ENCODE data around the gene PRKAR1B.

PRKAR1B gene

GRCh38 chr7:517774-518629, 209.1 kb downstream of the PRKAR1B start:
- DNase-seq: no peak

- DNase-seq: no peak
These were observed 210.2 kb downstream of the PRKAR1B start for GRCh38 chr7:516606-517456.

DNA sequence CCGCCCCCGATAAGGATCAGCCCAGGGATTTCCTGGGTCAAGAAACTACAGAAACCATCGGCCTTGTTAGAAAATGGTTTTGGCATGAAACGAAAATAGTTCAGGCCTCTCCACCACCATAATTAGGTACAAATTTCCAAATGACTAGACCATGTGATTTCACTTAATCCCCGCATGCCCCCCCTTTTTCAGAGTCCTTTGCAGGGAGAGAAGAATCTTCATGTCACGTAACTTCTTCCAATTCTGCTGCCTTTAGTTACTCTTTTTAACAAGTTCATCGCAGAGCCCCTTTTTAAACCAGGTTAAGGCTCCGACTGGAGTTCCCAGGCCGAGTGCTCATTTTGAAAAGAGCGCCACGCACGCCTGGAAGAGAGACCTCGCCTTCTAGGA, 210.9 kb downstream of the PRKAR1B start:
- DNase-seq: no peak

- DNase-seq: no peak
These were observed 211.5 kb downstream of the PRKAR1B start for GRCh38 chr7:515628-516027.

DNA sequence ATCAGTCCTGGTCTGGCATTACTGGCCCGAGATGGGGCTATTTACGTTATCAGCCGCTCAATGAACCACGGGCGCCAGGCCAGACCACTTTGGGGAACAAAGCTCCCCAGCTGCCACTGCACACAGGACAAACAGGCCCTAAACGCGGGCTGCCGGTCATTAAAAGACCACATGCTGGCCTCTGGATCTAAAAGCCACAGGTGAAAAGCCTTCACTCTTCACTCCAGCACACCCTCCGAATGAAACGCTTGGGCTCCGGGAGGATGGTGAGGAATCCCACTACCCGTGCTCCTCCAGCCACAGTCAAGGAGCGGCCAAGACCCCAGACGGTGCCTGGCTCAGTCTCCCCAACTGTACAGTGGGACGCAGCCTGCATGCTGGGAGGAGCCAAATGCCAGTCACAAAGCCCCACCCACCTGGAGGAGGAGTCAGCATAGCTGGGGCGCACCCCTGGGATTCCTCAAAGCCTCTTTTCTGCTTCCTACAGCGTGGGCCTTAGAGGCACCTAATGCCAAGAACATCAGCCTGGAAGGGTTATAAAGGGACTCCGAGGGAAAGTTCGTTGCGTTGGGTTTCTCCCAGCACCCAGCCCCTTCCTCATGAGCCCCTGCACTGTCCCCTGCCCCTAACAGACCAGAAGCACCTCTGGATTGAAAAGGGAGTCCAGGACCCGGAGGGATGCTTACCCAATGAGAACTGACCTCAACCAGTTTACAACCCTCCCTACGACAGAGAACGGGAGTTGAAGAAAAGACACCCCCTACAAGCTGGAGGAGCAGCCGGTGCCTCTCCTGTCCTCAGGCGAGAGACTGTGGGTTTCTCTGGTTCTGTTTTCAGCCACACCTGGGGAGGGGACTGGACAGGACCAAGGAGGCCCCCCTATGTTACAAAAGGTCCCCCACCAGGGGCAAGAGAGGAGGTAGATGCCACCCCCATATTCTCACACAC, 212.2 kb downstream of the PRKAR1B start:
- no peak for DNase-seq

DNA sequence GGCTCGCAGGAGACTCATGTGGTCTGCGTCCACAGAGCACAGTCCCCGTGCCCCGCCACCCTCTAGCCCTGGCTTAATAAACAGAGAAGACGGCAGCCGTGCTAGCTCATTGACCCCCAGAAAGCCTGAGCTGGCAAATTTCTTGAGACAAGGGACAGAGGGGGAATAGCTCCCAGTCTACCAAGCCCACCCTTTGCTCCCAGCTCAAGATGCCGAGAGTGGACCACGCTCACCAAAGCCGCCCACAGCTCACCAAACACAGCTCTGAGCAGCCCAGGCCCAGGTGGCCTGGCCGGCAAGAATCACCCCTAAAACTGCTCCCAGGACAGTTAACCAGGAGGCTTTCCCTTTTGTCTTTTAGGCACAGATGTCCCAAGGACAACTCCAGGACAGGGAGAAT, 212.8 kb downstream of the PRKAR1B start:
- no peak for DNase-seq

- DNase-seq: no peak
These were observed 213.4 kb downstream of the PRKAR1B start for GRCh38 chr7:513521-514166.

DNA sequence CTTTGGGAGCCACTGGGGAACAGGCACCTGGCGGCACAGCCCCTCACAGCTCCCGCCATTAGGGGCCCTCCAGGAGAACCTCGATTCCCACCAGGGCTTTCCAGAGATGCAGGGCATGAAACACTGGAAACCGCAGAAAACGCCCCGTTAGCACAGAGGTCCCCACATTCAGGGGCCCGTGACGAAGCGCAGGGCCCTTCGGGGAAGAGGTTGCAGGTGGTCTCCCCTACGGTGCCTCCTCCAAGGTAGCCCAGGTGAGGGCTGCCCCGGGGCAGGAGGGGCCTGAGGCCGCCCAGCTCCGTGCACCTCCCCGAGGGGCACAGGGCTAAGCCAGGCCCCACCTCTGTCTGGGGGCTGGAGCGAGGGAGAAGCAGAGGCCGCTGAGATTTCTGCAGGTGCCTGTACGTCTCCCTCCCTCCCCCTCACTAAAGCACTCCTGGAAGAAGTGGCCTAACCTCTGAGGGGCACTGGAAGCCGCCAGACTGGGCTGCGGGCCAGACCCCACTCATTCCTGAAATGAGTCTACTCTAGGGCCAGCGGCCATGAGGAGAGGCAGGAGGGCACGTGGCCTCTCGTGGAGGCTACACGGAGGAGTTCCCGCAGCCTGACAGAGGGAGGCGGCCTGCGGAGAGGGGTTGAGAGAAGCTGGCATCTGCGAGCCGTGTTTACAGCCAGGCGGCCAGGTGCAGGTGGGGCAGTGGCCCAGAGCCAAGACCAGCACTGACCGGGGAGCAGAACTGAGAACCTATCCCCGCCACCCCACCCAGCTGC, 214.4 kb downstream of the PRKAR1B start:
- no peak for DNase-seq

GRCh38 chr7:512146-512510, 215.0 kb downstream of the PRKAR1B start:
- no peak for DNase-seq

DNA sequence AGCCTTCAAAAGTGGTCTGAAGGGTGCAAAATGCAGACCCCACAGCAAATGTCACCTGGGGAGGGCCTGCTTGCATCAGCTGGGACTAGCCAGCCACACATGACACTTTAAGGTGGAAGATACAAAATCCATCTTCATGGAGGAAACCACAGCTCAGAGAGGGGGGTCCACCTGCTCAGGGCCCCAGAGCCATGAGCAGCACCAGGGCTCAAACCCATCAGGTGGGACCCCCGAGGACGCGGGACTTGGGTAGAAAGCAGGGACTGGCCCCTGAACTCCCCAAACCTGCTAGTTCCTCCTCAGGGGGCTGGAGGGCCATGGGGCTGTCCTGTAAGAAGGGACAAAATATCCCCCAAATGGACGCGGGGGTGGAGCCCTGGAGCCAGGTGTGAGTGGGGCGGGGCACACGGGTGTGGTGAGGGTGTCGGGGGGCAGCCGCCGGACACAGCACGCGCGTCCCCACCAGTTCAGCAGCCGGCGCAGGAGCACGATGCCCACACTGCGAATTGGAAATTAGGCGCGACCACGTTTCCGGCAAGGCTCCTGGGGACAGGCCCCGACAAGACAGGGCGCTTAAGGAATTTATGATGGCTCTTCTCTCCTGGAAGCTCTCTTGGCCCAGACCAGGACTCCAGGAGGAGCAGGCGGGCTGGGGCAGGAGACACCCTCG, 215.5 kb downstream of the PRKAR1B start:
- no peak for DNase-seq

DNA sequence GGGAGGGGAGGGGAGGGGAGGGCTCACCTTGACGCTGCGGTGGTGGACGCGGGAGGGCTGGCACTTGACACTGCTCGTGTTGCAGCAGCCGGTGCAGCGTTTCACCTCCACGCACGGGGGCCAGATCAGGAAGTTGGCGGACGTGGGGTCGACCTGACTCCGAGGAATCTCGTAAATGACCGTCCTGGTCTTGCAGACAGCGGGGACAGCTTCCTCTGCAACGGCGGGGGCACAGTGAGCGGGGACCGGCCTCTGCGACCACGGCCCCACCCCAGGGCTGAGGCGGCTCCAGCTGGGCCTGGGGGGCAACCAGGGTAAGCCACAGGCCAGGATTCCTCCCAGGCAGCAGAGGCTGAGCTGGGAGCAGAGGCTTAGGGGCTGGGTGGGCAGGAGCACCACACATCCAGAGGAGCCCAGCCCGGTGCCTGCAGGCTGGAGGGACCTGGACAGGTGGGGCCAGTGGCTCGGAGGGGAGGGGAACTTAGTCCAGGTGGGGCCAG, 216.2 kb downstream of the PRKAR1B start:
- no peak for DNase-seq

DNA sequence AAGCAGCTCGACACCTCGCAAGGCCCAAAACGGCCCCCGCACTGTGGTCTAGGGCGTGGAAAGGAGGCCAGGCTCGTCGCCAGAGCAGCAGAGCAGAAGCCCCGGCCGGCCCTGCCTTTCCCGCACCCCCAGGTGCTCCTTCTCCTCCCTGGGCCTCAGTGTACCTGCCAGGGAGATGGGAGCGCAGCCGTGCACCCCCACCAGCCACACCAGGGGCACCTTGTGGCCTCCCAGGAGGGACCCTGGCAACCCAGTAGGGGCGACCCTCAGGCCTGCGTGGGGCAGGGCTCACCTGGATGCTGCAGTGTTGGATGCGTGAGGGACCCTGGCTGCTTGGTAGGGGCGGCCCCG, 217.0 kb downstream of the PRKAR1B start:
- DNase-seq: no peak

DNA sequence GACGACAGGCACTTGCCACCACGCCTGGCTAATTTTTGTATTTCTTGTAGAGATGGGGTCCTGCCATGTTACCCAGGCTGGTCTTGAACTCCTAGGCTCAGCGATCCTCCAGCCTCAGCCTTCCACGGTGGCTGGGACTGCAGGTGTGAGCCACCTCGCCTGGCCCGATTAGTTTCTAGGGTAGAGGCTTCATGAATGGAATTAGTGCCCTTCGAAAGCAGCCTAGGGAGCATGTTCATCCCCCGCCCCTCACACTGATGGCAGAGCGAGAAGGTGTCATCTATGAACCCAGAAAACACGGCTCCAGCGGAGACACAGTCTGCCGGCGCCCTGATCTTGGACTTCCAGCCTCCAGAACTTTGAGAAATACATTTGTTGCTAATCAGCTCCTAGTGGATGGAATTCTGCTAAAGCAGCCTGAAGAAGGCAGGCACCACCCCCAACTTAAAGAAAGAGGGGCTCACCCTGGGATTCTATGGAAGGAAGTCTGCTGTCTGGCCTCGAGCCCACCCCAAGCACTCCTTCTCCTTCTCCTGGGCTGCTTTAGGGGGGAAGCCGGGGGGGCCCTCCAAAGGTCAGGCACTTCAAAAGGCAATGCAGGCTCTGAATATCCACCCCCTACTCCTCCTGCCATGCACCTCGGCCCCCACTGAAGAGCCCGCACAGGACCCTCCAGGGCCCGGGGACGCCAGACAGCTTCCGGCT, 217.5 kb downstream of the PRKAR1B start:
- DNase-seq: no peak

- DNase-seq: no peak
These were observed 218.5 kb downstream of the PRKAR1B start for GRCh38 chr7:508461-509170.

GRCh38 chr7:507623-508300, 219.3 kb downstream of the PRKAR1B start:
- no peak for DNase-seq

DNA sequence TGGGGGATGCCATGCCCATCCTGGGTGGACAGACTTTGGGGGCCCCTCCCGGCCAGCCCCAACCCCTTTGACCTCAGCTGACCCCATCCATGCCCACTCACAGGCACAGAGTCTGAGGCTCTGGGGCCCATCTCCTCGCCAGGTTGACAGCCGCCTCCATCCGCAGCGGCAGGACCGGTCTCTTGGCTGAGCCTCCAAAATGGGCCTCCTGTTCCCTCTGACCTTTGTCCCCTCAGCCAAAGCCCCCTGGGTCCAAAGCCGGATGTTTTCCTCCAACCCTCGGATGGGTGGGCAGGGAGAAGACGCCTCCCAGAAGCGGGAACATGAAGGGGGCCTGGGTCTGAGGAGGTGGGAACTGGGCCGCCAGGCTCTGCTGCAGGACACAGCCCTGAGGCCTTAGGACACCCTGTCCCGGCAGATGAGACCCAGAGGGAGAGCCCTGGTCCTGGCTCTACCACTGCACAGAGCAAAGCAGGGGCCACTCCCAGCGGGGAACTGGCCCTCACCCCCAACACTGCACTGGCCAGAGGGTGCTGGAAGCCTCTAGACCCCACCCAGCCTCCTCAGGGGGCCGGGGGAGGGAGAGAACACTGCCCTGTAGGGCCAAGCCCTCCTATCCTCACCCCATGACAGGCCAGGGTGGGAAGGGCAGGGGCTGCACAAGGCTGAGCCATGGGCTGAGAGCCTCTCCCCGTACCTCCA, 220.0 kb downstream of the PRKAR1B start:
- no peak for DNase-seq

GRCh38 chr7:506391-506831, 220.7 kb downstream of the PRKAR1B start:
- DNase-seq: no peak

- no peak for DNase-seq
These were observed 221.9 kb downstream of the PRKAR1B start for GRCh38 chr7:505171-505570.

Measured in NCI-H187 (cell line).